PC-3 (cell line): Measurements from ENCODE around the gene CD164L2. TPM values are rescaled to one million over a fixed set of nuclear protein-coding genes. Genes with fewer than 3 reads are reported as not detected.
A peak's percentile ranks its signal among the peaks of the same experiment; 100 is the strongest.

ENCODE experiments used
- ATAC-seq: fragments of 200-7000 bp; cut with Tn5 transposase; 2 replicates; pipeline ENCODE4 v1.9.1; 2020; ENCODE audit warnings: mild to moderate bottlenecking, moderate library complexity
- BruUV-seq: library from RNA; stranded (reverse); fragments of 400-500 nt; replicated peaks from 2 replicates; lab custom pipeline; 2021; lab: Mats Ljungman, UMichigan
- CTCF ChIA-PET: fragments of 300-600 bp; sonication (Branson Sonifier 250); formaldehyde crosslinking; loops from one replicate; lab custom pipeline; 2022; ENCODE audit warnings: antibody characterized with exemption; lab: Charles Lee
- POLR2A ChIA-PET: fragments of 300-600 bp; sonication (Branson Sonifier 250); formaldehyde crosslinking; loops from one replicate; lab custom pipeline; 2022; ENCODE audit warnings: antibody characterized with exemption; ENCODE audit not compliant: unreplicated experiment; lab: Charles Lee
- DNase-seq: peaks from one replicate; pipeline ENCODE4 v3.0.0-alpha.2; 2015
- H2AFZ ChIP-seq: fragments of 300-600 bp; sonication (generic); 2 replicates; pipeline ENCODE4 v1.6.0; 2016; ENCODE audit warnings: antibody characterized with exemption, low read length
- H3F3A ChIP-seq: fragments of 300-600 bp; sonication (generic); one replicate; pipeline ENCODE4 v1.6.0; 2017; ENCODE audit warnings: antibody characterized with exemption, low read length, control low read depth, mild to moderate bottlenecking; ENCODE audit not compliant: unreplicated experiment
- H3K27ac ChIP-seq: fragments of 300-600 bp; sonication (generic); 2 replicates; pipeline ENCODE4 v1.5.1; 2016; ENCODE audit warnings: mild to moderate bottlenecking, low read length
- H3K27me3 ChIP-seq: fragments of 300-600 bp; sonication (generic); 2 replicates; pipeline ENCODE4 v1.6.1; 2016; ENCODE audit warnings: low read length, mixed read lengths
- H3K36me3 ChIP-seq: fragments of 300-600 bp; sonication (generic); 2 replicates; pipeline ENCODE4 v1.6.1; 2016; ENCODE audit warnings: low read depth, mixed run types, low read length, mixed read lengths
- H3K4me1 ChIP-seq: fragments of 300-600 bp; sonication (generic); 2 replicates; pipeline ENCODE4 v1.5.1; 2016; ENCODE audit warnings: low read length; ENCODE audit not compliant: insufficient read depth
- H3K4me2 ChIP-seq: fragments of 300-600 bp; sonication (generic); 2 replicates; pipeline ENCODE4 v1.6.0; 2016; ENCODE audit warnings: low read length
- H3K4me3 ChIP-seq: fragments of 300-600 bp; sonication (generic); 2 replicates; pipeline ENCODE4 v1.5.1; 2016; ENCODE audit warnings: mild to moderate bottlenecking, low read length, mixed read lengths
- H3K79me2 ChIP-seq: fragments of 300-600 bp; sonication (generic); 2 replicates; pipeline ENCODE4 v1.6.1; 2017; ENCODE audit warnings: low read length, mixed read lengths
- H3K9ac ChIP-seq: fragments of 300-600 bp; sonication (generic); 2 replicates; pipeline ENCODE4 v1.6.0; 2016; ENCODE audit warnings: mild to moderate bottlenecking, low read length
- H3K9me2 ChIP-seq: fragments of 300-600 bp; sonication (generic); replicated peaks from 2 replicates; pipeline ENCODE4 v1.6.1; 2016; ENCODE audit warnings: mixed run types, low read length, mixed read lengths
- H3K9me3 ChIP-seq: fragments of 300-600 bp; sonication (generic); 2 replicates; pipeline ENCODE4 v1.6.1; 2016; ENCODE audit warnings: low read length, mixed read lengths
- H4K20me1 ChIP-seq: fragments of 300-600 bp; sonication (generic); 2 replicates; pipeline ENCODE4 v1.6.1; 2016; ENCODE audit warnings: low read length, mixed read lengths
- EZH2 ChIP-seq: fragments of 300-600 bp; sonication (generic); IDR thresholded peaks from one replicate; pipeline ENCODE4 v1.6.1; 2017; ENCODE audit warnings: antibody characterized with exemption, mild to moderate bottlenecking, low read length; ENCODE audit not compliant: unreplicated experiment
- EZH2phosphoT487 ChIP-seq: fragments of 300-600 bp; sonication (generic); IDR thresholded peaks from 2 replicates; pipeline ENCODE4 v1.6.1; 2018; ENCODE audit warnings: mild to moderate bottlenecking, antibody characterized with exemption, low read length, borderline replicate concordance
- intact Hi-C: fragments of 100-400 bp; cut with micrococcal nuclease; formaldehyde crosslinking; loops from 2 replicates; pipeline ENCODE4 v1.9.0; 2023
- total RNA-seq: library from RNA; depleted of rRNA; stranded (reverse); fragments of >200 nt; gene quantifications from 2 replicates; pipeline ENCODE4 v1.2.3, GENCODE V29; 2014
- TF ChIP-seq, protein P1 (sequence below): fragments of 300-600 bp; sonication (generic); conservative IDR thresholded peaks from 2 replicates; pipeline ENCODE4 v1.5.1; 2017; ENCODE audit warnings: antibody characterized with exemption, low read depth, mild to moderate bottlenecking, low read length

CD164L2 gene
- total RNA-seq, 1 experiment from 2014 or later = 0.47 TPM

DNA sequence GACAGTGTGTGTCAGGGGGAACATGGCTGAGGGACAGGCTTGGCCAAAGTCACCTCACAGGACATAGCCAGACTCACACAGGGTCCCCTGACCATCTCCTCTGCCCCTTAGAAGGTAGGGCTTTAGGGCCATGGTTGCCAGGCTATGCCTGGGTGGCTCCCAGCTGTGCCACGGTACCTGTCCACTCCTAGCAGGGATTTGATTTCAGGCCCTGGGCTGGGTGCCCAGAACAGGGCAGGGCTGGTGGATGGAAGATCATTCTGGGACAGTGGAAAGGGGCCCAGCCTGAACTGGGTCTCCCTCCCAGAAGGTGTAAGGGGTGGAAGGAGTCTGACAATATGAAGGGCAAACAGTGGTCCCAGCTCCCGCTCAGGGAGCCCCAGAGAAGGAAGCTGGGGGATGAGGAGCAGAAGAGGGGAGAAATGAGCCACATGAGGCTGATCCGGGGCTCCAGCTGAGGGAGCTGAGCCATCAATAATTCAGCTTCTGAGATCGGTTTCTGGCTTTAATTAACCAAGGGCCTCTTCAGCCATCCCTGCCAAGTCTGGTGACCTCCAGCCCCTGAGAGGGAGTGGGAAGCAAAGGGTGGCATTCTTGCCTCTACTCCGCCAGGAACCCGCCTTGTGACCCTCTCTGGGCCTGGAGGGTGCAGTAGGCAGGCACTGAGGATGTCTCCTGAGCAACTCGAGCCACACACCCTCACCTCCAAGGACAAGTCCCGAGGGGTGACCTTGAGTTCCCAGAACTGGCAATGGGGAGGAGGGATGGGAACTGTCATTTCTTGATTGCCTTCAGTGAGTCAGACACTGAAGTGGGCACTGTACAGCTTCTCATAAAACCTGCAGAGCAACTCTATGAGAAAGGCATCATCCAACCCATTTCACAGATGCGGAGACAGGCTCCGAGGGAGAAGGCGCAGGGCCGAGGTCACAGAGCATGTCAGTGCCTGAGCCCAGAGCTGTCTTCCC, 2.1 kb downstream of the CD164L2 start:
- Histone ChIP-seq H3F3A (no peaks in the 10 kb centered on the region), H3K79me2 (no peaks in the 10 kb centered on the region), H3K27ac (no peak overlapping the region), H3K9me3 (no peaks in the 10 kb centered on the region), H3K27me3 (no peaks in the 10 kb centered on the region), H4K20me1 (no peaks in the 10 kb centered on the region), H3K36me3 (no peaks in the 10 kb centered on the region), H3K4me2 (no peak overlapping the region), H3K4me3 (no peak overlapping the region), H3K9ac (no peak overlapping the region), H3K4me1 (no peaks in the 10 kb centered on the region), H2AFZ (no peak overlapping the region), H3K9me2 (no peaks in the 10 kb centered on the region)
- no TSS peak for BruUV-seq
- TF ChIP-seq EZH2 (no peak), EZH2phosphoT487 (no peak)
- TF ChIP-seq, protein P1, sequence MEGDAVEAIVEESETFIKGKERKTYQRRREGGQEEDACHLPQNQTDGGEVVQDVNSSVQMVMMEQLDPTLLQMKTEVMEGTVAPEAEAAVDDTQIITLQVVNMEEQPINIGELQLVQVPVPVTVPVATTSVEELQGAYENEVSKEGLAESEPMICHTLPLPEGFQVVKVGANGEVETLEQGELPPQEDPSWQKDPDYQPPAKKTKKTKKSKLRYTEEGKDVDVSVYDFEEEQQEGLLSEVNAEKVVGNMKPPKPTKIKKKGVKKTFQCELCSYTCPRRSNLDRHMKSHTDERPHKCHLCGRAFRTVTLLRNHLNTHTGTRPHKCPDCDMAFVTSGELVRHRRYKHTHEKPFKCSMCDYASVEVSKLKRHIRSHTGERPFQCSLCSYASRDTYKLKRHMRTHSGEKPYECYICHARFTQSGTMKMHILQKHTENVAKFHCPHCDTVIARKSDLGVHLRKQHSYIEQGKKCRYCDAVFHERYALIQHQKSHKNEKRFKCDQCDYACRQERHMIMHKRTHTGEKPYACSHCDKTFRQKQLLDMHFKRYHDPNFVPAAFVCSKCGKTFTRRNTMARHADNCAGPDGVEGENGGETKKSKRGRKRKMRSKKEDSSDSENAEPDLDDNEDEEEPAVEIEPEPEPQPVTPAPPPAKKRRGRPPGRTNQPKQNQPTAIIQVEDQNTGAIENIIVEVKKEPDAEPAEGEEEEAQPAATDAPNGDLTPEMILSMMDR = no peak
- ChIA-PET POLR2A (no interaction called here), CTCF (no interaction called here)
- intact Hi-C loops = no loop called here
- ATAC-seq (no peak), DNase-seq (peak; percentile 26)

DNA sequence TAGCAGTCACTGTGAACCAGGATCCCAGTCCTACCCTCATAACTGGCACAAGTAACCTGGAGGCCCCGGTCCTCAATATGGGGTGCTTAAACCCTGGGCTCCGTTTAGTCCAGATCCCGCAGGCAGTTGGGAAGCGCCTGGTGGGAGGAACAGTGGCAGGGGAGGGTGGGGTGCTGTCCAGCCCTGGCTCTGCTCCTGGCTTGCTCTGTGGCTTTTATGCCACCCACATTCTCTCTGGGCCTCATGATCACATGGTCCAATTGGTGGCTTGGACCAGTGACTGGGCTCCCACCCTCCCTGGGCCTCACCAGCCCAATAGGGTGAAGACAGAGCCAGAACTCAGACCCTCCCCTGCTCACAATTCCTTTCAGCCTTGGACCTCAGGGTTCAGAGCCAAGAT, 2.9 kb downstream of the CD164L2 start:
- no peak overlapping the region for H3K9ac ChIP-seq

More for the DNA sequence above, 2.9 kb downstream of the CD164L2 start:
- Histone ChIP-seq H3K9me3 (no peaks in the 10 kb centered on the region), H3K79me2 (no peaks in the 10 kb centered on the region), H3K27ac (no peak overlapping the region), H3K27me3 (no peaks in the 10 kb centered on the region), H3F3A (no peaks in the 10 kb centered on the region), H3K4me2 (no peak overlapping the region), H3K9me2 (no peaks in the 10 kb centered on the region), H3K36me3 (no peaks in the 10 kb centered on the region), H3K4me1 (no peaks in the 10 kb centered on the region), H3K4me3 (no peak overlapping the region), H4K20me1 (no peaks in the 10 kb centered on the region), H2AFZ (no peak overlapping the region)
- CTCF ChIA-PET = no interaction called here
- POLR2A ChIA-PET = no interaction called here
- no peak for ATAC-seq
- TF ChIP-seq EZH2 (no peak), EZH2phosphoT487 (no peak)
- TF ChIP-seq, protein P1 = no peak
- DNase-seq = no peak
- intact Hi-C loops = no loop called here
- BruUV-seq = no TSS peak
